ENCODE data around the gene LARGE1. TPM values are rescaled to one million over a fixed set of nuclear protein-coding genes. Genes with fewer than 3 reads are reported as not detected.

LARGE1 gene
- total RNA-seq, 1 experiment from 2014 or later: 1.5 TPM

DNA sequence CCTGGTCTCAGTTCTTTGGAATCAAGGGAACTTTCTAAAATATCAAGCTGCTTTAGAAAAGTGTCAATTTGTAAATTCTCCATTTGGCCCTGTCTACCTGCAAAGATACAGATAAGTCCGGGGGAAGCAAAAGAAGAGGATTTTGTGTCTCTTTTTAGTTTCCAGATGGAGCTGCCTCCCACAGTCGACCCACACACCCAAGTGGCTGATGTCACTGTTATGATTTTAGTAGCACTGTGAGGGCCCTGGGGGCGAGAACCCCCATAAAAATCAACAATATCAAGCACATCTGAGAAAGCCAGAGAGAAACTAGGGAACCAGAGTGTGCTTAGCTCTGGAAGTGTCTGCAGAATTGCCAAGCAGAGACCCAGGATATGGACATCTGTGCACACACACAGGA is 212.7 kb downstream of the LARGE1 start:
- no TSS peak for BruUV-seq (replicated peaks)
- Histone ChIP-seq H3K4me2 (ENCODE audit: low read length) (no peak overlapping the region), H3K79me2 (ENCODE audit: insufficient read depth, low read length) (no peaks in the 10 kb centered on the region), H3K4me3 (replicated peaks in 1 of 2; ENCODE audit: low read depth in 1 of 2, low read length in 2 of 2) (no peak overlapping the region), H3K9ac (ENCODE audit: low read length) (no peak overlapping the region), H3K9me3 (ENCODE audit: control insufficient read depth in 1 of 2, insufficient read depth in 1 of 2, low read depth in 1 of 2, low read length in 2 of 2) (peaks cover 9 to 47% of the 10 kb centered on the region in 2 experiments; a peak in 2 of 4 replicates), H3K36me3 (ENCODE audit: control insufficient read depth in 1 of 2, insufficient read depth in 2 of 2, low read length in 2 of 2) (no peaks in the 10 kb centered on the region), H4K20me1 (ENCODE audit: insufficient read depth) (no peaks in the 10 kb centered on the region), H3K27me3 (ENCODE audit: insufficient read depth, low read length) (no peaks in the 10 kb centered on the region), H2AFZ (ENCODE audit: low read depth, low read length, poor library complexity, severe bottlenecking) (no peak overlapping the region), H3K9me2 (ENCODE audit: insufficient read depth) (no peaks in the 10 kb centered on the region), H3K27ac (ENCODE audit: low read depth, low read length) (no peak overlapping the region), H3K4me1 (ENCODE audit: control insufficient read depth in 1 of 2, insufficient read depth in 2 of 2, low read length in 2 of 2) (no peaks in the 10 kb centered on the region)
- intact Hi-C loops (cut with micrococcal nuclease): no loop called here
- ChIA-PET RAD21 (ENCODE audit: low non-redundant PET in 1 of 2, low total read pairs in 2 of 2, uncharacterized antibody in 2 of 2, unreplicated experiment in 2 of 2) (no interaction called here), CTCF (no interaction called here), POLR2A (no interaction called here)
- ATAC-seq (no peak), DNase-seq (ENCODE audit: low read depth, low spot score) (no peak)
- no peak for TF ChIP-seq ZNF274 (IDR thresholded peaks at IDR 0.05; ENCODE audit: low read depth, low read length)
- no peak for TF ChIP-seq EZH2phosphoT487 (IDR thresholded peaks at IDR 0.05; ENCODE audit: borderline replicate concordance)
- no peak for TF ChIP-seq TCF7L2 (IDR thresholded peaks at IDR 0.05; ENCODE audit: borderline replicate concordance, extremely low read depth, insufficient read depth, insufficient read length)
- no peak for TF ChIP-seq SIN3A (IDR thresholded peaks at IDR 0.05; ENCODE audit: low read depth)

DNA sequence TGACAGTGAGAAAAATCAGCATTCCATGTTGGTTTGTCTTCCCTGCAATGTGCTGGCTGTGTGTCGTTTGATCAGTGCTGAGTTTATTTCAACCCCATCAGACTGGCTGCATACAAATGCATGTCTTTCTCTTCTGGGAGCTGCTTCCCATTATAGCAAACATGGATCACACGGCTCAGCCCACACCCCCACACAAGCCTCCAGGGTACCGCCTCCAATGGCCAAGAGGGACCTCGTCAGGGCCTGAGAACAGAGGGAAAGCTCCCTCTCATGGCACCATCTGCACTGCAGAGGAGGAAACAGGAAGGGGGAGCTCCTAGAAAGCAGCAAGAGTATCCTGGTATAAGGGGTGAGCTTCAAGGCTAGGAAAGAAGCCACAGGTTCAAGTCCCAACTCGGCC is 214.2 kb downstream of the LARGE1 start:
- ChIA-PET CTCF (no interaction called here), POLR2A (no interaction called here), RAD21 (ENCODE audit: low non-redundant PET in 1 of 2, low total read pairs in 2 of 2, uncharacterized antibody in 2 of 2, unreplicated experiment in 2 of 2) (no interaction called here)
- H3K36me3 ChIP-seq (ENCODE audit: control insufficient read depth in 1 of 2, insufficient read depth in 2 of 2, low read length in 2 of 2): no peaks in the 10 kb centered on the region
- H4K20me1 ChIP-seq (ENCODE audit: insufficient read depth): no peaks in the 10 kb centered on the region
- DNase-seq (ENCODE audit: low read depth, low spot score): no peak
- no peak overlapping the region for H3K4me2 ChIP-seq (ENCODE audit: low read length)
- no TSS peak for BruUV-seq (replicated peaks)
- intact Hi-C loops (cut with micrococcal nuclease): no loop called here
- no peak overlapping the region for H2AFZ ChIP-seq (ENCODE audit: low read depth, low read length, poor library complexity, severe bottlenecking)
- H3K9me2 ChIP-seq (ENCODE audit: insufficient read depth): no peaks in the 10 kb centered on the region
- peaks cover 9 to 48% of the 10 kb centered on the region in 2 experiments; a peak in 2 of 4 replicates for H3K9me3 ChIP-seq (ENCODE audit: control insufficient read depth in 1 of 2, insufficient read depth in 1 of 2, low read depth in 1 of 2, low read length in 2 of 2)
- no peak for ATAC-seq
- TF ChIP-seq JUND (IDR thresholded peaks at IDR 0.05) (no peak), EZH2 (IDR thresholded peaks at IDR 0.05) (no peak), FOSL1 (IDR thresholded peaks at IDR 0.05; ENCODE audit: low read depth) (no peak), CBX3 (IDR thresholded peaks at IDR 0.05; ENCODE audit: low read depth) (no peak), ZNF274 (IDR thresholded peaks at IDR 0.05; ENCODE audit: low read depth, low read length) (no peak), TCF7L2 (IDR thresholded peaks at IDR 0.05; ENCODE audit: borderline replicate concordance, extremely low read depth, insufficient read depth, insufficient read length) (no peak), RAD21 (IDR thresholded peaks at IDR 0.05; ENCODE audit: low read depth) (no peak), POLR2A (IDR thresholded peaks at IDR 0.05; ENCODE audit: borderline replicate concordance, extremely low read depth, insufficient read depth, insufficient read length) (no peak), YY1 (IDR thresholded peaks at IDR 0.05; ENCODE audit: extremely low read depth, insufficient replicate concordance, low read depth, low read length) (no peak), EZH2phosphoT487 (IDR thresholded peaks at IDR 0.05; ENCODE audit: borderline replicate concordance) (no peak), ZFX (IDR thresholded peaks at IDR 0.05) (no peak), ATF3 (IDR thresholded peaks at IDR 0.05) (no peak), SIN3A (IDR thresholded peaks at IDR 0.05; ENCODE audit: low read depth) (no peak), MAX (IDR thresholded peaks at IDR 0.05) (no peak), SP1 (IDR thresholded peaks at IDR 0.05; ENCODE audit: low read depth) (no peak), CEBPB (IDR thresholded peaks at IDR 0.05; ENCODE audit: low read depth) (no peak), SRF (IDR thresholded peaks at IDR 0.05; ENCODE audit: low read depth) (no peak)
- TF ChIP-seq, protein P1, sequence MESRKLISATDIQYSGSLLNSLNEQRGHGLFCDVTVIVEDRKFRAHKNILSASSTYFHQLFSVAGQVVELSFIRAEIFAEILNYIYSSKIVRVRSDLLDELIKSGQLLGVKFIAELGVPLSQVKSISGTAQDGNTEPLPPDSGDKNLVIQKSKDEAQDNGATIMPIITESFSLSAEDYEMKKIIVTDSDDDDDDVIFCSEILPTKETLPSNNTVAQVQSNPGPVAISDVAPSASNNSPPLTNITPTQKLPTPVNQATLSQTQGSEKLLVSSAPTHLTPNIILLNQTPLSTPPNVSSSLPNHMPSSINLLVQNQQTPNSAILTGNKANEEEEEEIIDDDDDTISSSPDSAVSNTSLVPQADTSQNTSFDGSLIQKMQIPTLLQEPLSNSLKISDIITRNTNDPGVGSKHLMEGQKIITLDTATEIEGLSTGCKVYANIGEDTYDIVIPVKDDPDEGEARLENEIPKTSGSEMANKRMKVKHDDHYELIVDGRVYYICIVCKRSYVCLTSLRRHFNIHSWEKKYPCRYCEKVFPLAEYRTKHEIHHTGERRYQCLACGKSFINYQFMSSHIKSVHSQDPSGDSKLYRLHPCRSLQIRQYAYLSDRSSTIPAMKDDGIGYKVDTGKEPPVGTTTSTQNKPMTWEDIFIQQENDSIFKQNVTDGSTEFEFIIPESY (IDR thresholded peaks at IDR 0.05; ENCODE audit: extremely low read depth, insufficient replicate concordance, low read length): no peak
- H3K27me3 ChIP-seq (ENCODE audit: insufficient read depth, low read length): no peaks in the 10 kb centered on the region
- H3K4me3 ChIP-seq (replicated peaks in 1 of 2; ENCODE audit: low read depth in 1 of 2, low read length in 2 of 2): no peak overlapping the region
- no peak overlapping the region for H3K27ac ChIP-seq (ENCODE audit: low read depth, low read length)
- no peaks in the 10 kb centered on the region for H3K4me1 ChIP-seq (ENCODE audit: control insufficient read depth in 1 of 2, insufficient read depth in 2 of 2, low read length in 2 of 2)
- no peak overlapping the region for H3K9ac ChIP-seq (ENCODE audit: low read length)
- no peaks in the 10 kb centered on the region for H3K79me2 ChIP-seq (ENCODE audit: insufficient read depth, low read length)
